ENCODE data around the gene KANSL1.

- TF ChIP-seq CTCF (IDR thresholded peaks at IDR 0.05) (no peak), POLR2A (IDR thresholded peaks at IDR 0.05) (no peak), POLR2AphosphoS5 (IDR thresholded peaks at IDR 0.05) (no peak)
These were observed 15.8 kb upstream of the KANSL1 start for GRCh38 chr17:46208997-46209396.
